Endothelial cell of umbilical vein (primary cell): ENCODE results near the gene POLRMT. TPM values are rescaled to one million over a fixed set of nuclear protein-coding genes. Genes with fewer than 3 reads are reported as not detected.

Experiments
- BruUV-seq: library from RNA; stranded (reverse); fragments of 400-500 nt; replicated peaks from 2 replicates; lab custom pipeline; 2021; lab: Mats Ljungman, UMichigan
- CTCF ChIA-PET: fragments of 300-600, 350-600 bp; sonication (Branson Sonifier 250); formaldehyde crosslinking; loops from one replicate; lab custom pipeline; 2021; ENCODE audit warnings: antibody characterized with exemption, inconsistent platforms; lab: Charles Lee
- POLR2A ChIA-PET: fragments of 300-600, 350-600 bp; sonication (Branson Sonifier 250); formaldehyde crosslinking; loops from one replicate; lab custom pipeline; 2021; ENCODE audit warnings: antibody characterized with exemption, inconsistent platforms; lab: Charles Lee
- DNase-seq: peaks from one replicate; pipeline ENCODE4 v3.0.0-alpha.2; 2011; ENCODE audit warnings: low read depth, low spot score
- FAIRE-seq: peaks from 2 replicates; lab custom pipeline; 2011; peaks lifted over from hg19 to GRCh38; lab: Jason Lieb, UNC
- H2AFZ ChIP-seq: 2 replicates; pipeline ENCODE4 v1.6.0; 2012; ENCODE audit warnings: low read depth, low read length, control low read depth, inconsistent platforms
- H3K27ac ChIP-seq: 2 replicates; pipeline ENCODE4 v1.5.1; 2011; ENCODE audit warnings: low read depth, mild to moderate bottlenecking, control low read depth, low read length, moderate library complexity; ENCODE audit not compliant: insufficient read depth
- H3K27me3 ChIP-seq, 2 experiments: 2 replicates each; pipeline versions ENCODE4 v1.6.0 to v1.6.1; 2011; ENCODE audit warnings: low read length in 2 of 2, mixed read lengths in 1 of 2; ENCODE audit not compliant: control insufficient read depth in 2 of 2, insufficient read depth in 2 of 2
- H3K36me3 ChIP-seq, 2 experiments: 2 replicates in 1 of 2; 3 replicates in 1 of 2; pipeline ENCODE4 v1.5.1; 2011; ENCODE audit warnings: low read length in 2 of 2, mild to moderate bottlenecking in 1 of 2, moderate library complexity in 1 of 2; ENCODE audit not compliant: control insufficient read depth in 2 of 2, insufficient read depth in 2 of 2; ENCODE audit errors: extremely low read depth in 1 of 2
- H3K4me1 ChIP-seq: 3 replicates; pipeline ENCODE4 v1.5.1; 2011; ENCODE audit warnings: mild to moderate bottlenecking, low read length; ENCODE audit not compliant: control insufficient read depth, insufficient read depth; ENCODE audit errors: extremely low read depth
- H3K4me2 ChIP-seq: 2 replicates; pipeline ENCODE4 v1.6.1; 2011; ENCODE audit warnings: low read length, control low read depth, mixed read lengths; ENCODE audit not compliant: insufficient read depth
- H3K4me3 ChIP-seq, 3 experiments: fragments of 200-600 bp in 1 of 3; sonication (generic), shearing (Covaris generic) in 1 of 3; replicated peaks in 1 of 3; 2 replicates each; pipeline ENCODE4 v1.5.1; 2011 to 2016; ENCODE audit warnings: control low read depth in 3 of 3, low read length in 3 of 3, mild to moderate bottlenecking in 2 of 3, inconsistent platforms in 1 of 3, low read depth in 1 of 3, moderate library complexity in 1 of 3; ENCODE audit not compliant: insufficient read depth in 1 of 3
- H3K79me2 ChIP-seq: 2 replicates; pipeline ENCODE4 v1.6.0; 2012; ENCODE audit warnings: low read length, inconsistent platforms; ENCODE audit not compliant: control insufficient read depth, insufficient read depth
- H3K9ac ChIP-seq: replicated peaks from 2 replicates; pipeline ENCODE3; 2011; ENCODE audit warnings: low read length, control low read depth; ENCODE audit not compliant: insufficient read depth; ENCODE audit errors: extremely low read depth
- H3K9me1 ChIP-seq: replicated peaks from 3 replicates; pipeline ENCODE4 v1.6.0; 2011; ENCODE audit warnings: mild to moderate bottlenecking, low read length; ENCODE audit not compliant: control insufficient read depth, insufficient read depth; ENCODE audit errors: extremely low read depth
- H3K9me3 ChIP-seq: replicated peaks from 2 replicates; pipeline ENCODE4 v1.5.1; 2012; ENCODE audit warnings: low read length, inconsistent platforms; ENCODE audit not compliant: control insufficient read depth, insufficient read depth
- H4K20me1 ChIP-seq: replicated peaks from 2 replicates; pipeline ENCODE3; 2011; ENCODE audit warnings: mild to moderate bottlenecking, low read length; ENCODE audit not compliant: control insufficient read depth, insufficient read depth; ENCODE audit errors: extremely low read depth
- EZH2 ChIP-seq: IDR thresholded peaks from 2 replicates; pipeline ENCODE4 v1.6.1; 2012; ENCODE audit warnings: borderline replicate concordance, low read depth, mild to moderate bottlenecking, moderate library complexity, low read length, inconsistent platforms; ENCODE audit not compliant: severe bottlenecking
- FOS ChIP-seq: IDR thresholded peaks from 2 replicates; pipeline ENCODE4 v1.6.1; 2011; ENCODE audit warnings: mild to moderate bottlenecking, low read length, moderate library complexity, borderline replicate concordance; ENCODE audit not compliant: insufficient read depth
- GATA2 ChIP-seq: IDR thresholded peaks from 2 replicates; pipeline ENCODE4 v1.7.0; 2011; ENCODE audit warnings: low read depth, mild to moderate bottlenecking, moderate library complexity, mixed read lengths, low read length; ENCODE audit not compliant: insufficient read length, insufficient read depth
- JUN ChIP-seq: IDR thresholded peaks from 2 replicates; pipeline ENCODE4 v1.6.1; 2011; ENCODE audit warnings: borderline replicate concordance, low read depth; ENCODE audit not compliant: insufficient read length, insufficient read depth
- MAX ChIP-seq: IDR thresholded peaks from 2 replicates; pipeline ENCODE4 v1.6.1; 2011; ENCODE audit not compliant: insufficient read depth, insufficient read length
- MYC ChIP-seq: IDR thresholded peaks from one replicate; pipeline ENCODE4 v1.6.1; 2011; ENCODE audit warnings: mild to moderate bottlenecking, low read depth, low read length
- POLR2A ChIP-seq: IDR thresholded peaks from 2 replicates; pipeline ENCODE4 v1.6.1; 2012; ENCODE audit warnings: low read depth, mild to moderate bottlenecking, control low read depth, low read length
- POLR2AphosphoS5 ChIP-seq: IDR thresholded peaks from 2 replicates; pipeline ENCODE4 v1.6.1; 2012; ENCODE audit warnings: low read depth, mild to moderate bottlenecking, control low read depth, low read length, moderate library complexity; ENCODE audit not compliant: insufficient read depth
- dilution Hi-C: fragments of 300-500 bp; cut with MboI; formaldehyde crosslinking; loops from one replicate; pipeline ENCODE4 v1.15.0; 2019; ENCODE audit warnings: low sequenced_read_pairs; ENCODE audit not compliant: extremely low pct_ligation_motif_present
- intact Hi-C: fragments of 100-400 bp; cut with micrococcal nuclease; formaldehyde crosslinking; loops from one replicate; pipeline ENCODE4 v1.10.0; 2022
- polyA plus RNA-seq, 4 experiments: library from polyadenylated mRNA; depleted of rRNA in 3 of 4; stranded (reverse) in 3 of 4; unstranded in 1 of 4; fragments of >200 nt; gene quantifications; 2 replicates each; pipeline versions ENCODE4 v1.2.1 to v1.2.3, GENCODE V29; 2011 to 2012; ENCODE audit warnings: missing spikeins in 1 of 4
- total RNA-seq: library from RNA; stranded (reverse); gene quantifications from 2 replicates; pipeline ENCODE4 v1.2.3, GENCODE V29; 2021
- TF ChIP-seq, protein P1 (sequence below), 2 donors: IDR thresholded peaks; 1 replicate in 1 of 2; 2 replicates in 1 of 2; pipeline ENCODE4 v1.5.1; 2011; ENCODE audit warnings: low read length in 2 of 2, mild to moderate bottlenecking in 2 of 2, moderate library complexity in 2 of 2, control low read depth in 1 of 2, inconsistent platforms in 1 of 2, low read depth in 1 of 2; ENCODE audit not compliant: insufficient read depth in 1 of 2; ENCODE audit errors: extremely low read depth in 1 of 2

Gene POLRMT
- total and polyA plus RNA-seq, 2 donors (not counting 3 experiments of a cell fraction or from before 2014, with no cell fraction given), result 38.9 to 50.6 TPM

DNA sequence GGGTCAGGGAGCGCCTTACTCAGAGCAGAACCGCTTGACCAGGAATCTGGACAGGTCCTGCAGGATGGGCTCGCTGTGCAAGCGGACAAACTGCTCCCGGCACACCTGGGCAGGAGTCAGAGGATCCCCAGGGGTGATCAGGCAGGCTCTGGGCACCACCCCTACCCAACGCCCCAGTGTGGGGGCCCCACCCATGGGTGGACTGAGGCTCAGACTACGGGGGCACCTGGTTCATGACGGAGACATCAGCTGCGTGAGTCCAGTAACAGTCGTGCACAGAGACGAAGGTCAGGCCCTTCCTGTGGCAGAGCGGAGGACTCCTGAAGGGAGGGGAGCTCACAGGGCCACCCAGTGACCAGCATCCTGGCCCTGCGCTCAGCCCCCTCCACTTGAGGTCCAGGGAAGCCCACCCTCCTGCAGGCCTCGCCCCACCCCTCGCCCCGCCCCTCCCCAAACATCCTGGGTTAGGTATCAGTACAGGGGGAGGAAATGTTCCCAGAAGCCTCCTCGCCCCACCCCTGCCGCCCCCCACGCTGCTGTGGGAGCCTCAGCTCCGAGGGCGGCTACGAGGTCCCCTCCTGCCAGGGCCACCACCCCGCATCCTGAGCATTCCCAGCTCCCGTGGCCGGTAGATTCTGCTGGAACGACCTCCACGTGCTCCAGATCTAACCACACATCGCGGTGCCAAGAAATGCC lies 15.6 kb downstream of the POLRMT start:
- Histone ChIP-seq H3K27me3 (no peaks in the 10 kb centered on the region), H3K9me1 (no peaks in the 10 kb centered on the region), H2AFZ (no peak overlapping the region), H3K27ac (no peak overlapping the region), H3K4me1 (no peaks in the 10 kb centered on the region), H3K4me3 (no peak overlapping the region), H4K20me1 (no peaks in the 10 kb centered on the region), H3K4me2 (no peak overlapping the region), H3K9ac (no peak overlapping the region), H3K79me2 (no peaks in the 10 kb centered on the region), H3K9me3 (no peaks in the 10 kb centered on the region), H3K36me3 (peaks cover 3 to 19% of the 10 kb centered on the region in 2 experiments)
- ChIA-PET POLR2A (no interaction called here), CTCF (no interaction called here)
- dilution Hi-C loops, result no loop called here
- intact Hi-C loops, result no loop called here
- DNase-seq, result no peak
- TF ChIP-seq FOS (no peak), GATA2 (no peak), POLR2AphosphoS5 (no peak), POLR2A (no peak), MYC (no peak), EZH2 (no peak), MAX (no peak), JUN (no peak)
- TF ChIP-seq, protein P1, sequence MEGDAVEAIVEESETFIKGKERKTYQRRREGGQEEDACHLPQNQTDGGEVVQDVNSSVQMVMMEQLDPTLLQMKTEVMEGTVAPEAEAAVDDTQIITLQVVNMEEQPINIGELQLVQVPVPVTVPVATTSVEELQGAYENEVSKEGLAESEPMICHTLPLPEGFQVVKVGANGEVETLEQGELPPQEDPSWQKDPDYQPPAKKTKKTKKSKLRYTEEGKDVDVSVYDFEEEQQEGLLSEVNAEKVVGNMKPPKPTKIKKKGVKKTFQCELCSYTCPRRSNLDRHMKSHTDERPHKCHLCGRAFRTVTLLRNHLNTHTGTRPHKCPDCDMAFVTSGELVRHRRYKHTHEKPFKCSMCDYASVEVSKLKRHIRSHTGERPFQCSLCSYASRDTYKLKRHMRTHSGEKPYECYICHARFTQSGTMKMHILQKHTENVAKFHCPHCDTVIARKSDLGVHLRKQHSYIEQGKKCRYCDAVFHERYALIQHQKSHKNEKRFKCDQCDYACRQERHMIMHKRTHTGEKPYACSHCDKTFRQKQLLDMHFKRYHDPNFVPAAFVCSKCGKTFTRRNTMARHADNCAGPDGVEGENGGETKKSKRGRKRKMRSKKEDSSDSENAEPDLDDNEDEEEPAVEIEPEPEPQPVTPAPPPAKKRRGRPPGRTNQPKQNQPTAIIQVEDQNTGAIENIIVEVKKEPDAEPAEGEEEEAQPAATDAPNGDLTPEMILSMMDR (IDR thresholded peaks at IDR 0.05; ENCODE audit: extremely low read depth in 1 of 2, insufficient read depth in 1 of 2, low read depth in 1 of 2, low read length in 2 of 2), result no peak
- BruUV-seq, result no TSS peak
- no peak for FAIRE-seq
